Activated CD4-positive, alpha-beta T cell treated with anti-CD3 and anti-CD28 coated beads, Interleukin-2, amount 10 ng/mL, durations not matched to agents 7 days and 5 days (primary cell): ENCODE data around the gene PTPRD. TPM values are rescaled to one million over a fixed set of nuclear protein-coding genes. Genes with fewer than 3 reads are reported as not detected.
"Not testable (repeated sequence)": the region's sequence is repeated elsewhere in the genome, so short reads cannot be mapped to it uniquely, and the experiment has no call there.

Experiments used
- CTCF ChIA-PET: fragments of 350-600 bp; sonication (Branson Sonifier 250); formaldehyde crosslinking; loops from one replicate; lab custom pipeline; 2021; ENCODE audit warnings: antibody characterized with exemption; lab: Charles Lee
- POLR2A ChIA-PET: fragments of 350-600 bp; sonication (Branson Sonifier 250); formaldehyde crosslinking; loops from one replicate; lab custom pipeline; 2021; ENCODE audit warnings: antibody characterized with exemption; lab: Charles Lee
- DNase-seq: peaks from one replicate; pipeline ENCODE4 v3.0.0-alpha.2; 2020
- H3K27ac Mint-ChIP-seq: one replicate; pipeline ENCODE4 v1.8.0; 2021; ENCODE audit warnings: mild to moderate bottlenecking, moderate library complexity, mixed read lengths
- H3K27me3 Mint-ChIP-seq: one replicate; pipeline ENCODE4 v1.8.0; 2021; ENCODE audit warnings: mixed read lengths
- H3K36me3 Mint-ChIP-seq: one replicate; pipeline ENCODE4 v1.8.0; 2021; ENCODE audit warnings: low read depth, mixed read lengths
- H3K4me1 Mint-ChIP-seq: one replicate; pipeline ENCODE4 v1.8.0; 2021; ENCODE audit warnings: mixed read lengths
- H3K4me3 Mint-ChIP-seq: one replicate; pipeline ENCODE4 v1.8.0; 2021; ENCODE audit warnings: mild to moderate bottlenecking, moderate library complexity, mixed read lengths
- H3K9me3 Mint-ChIP-seq: one replicate; pipeline ENCODE4 v1.8.0; 2021; ENCODE audit warnings: mixed read lengths
- total RNA-seq, 2 experiments: library from RNA; stranded (reverse); gene quantifications; one replicate each; pipeline ENCODE4 v1.2.3, GENCODE V29; 2021

The PTPRD gene
- total RNA-seq, 2 experiments from 2014 or later, result not detected

DNA sequence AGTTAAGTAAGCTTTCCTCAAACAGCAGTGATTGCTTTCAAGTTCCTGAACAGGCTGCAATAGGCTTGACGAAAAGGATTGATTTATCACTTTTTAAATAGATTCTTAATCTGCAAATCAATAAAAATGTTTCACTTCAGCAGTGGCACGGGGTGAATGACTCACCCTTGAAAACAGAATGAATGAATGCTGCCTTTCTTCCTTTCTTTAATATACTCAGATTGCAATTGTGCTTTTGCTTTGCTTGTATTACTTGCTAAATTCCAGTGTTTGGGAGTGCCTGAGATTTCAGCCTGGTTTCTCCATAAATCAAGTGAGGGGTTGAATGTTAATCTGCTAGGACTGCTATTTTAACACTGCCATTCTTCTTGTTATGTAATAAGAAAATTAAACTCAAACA lies 1293.8 kb downstream of the PTPRD start:
- DNase-seq, result no peak
- no peaks in the 10 kb centered on the region for H3K9me3 Mint-ChIP-seq
- H3K4me1 Mint-ChIP-seq, result no peaks in the 10 kb centered on the region
- H3K4me3 Mint-ChIP-seq, result no peak overlapping the region
- H3K27me3 Mint-ChIP-seq, result no peaks in the 10 kb centered on the region
- H3K27ac Mint-ChIP-seq, result no peak overlapping the region
- H3K36me3 Mint-ChIP-seq, result no peaks in the 10 kb centered on the region
- ChIA-PET POLR2A (no interaction called here), CTCF (no interaction called here)

DNA sequence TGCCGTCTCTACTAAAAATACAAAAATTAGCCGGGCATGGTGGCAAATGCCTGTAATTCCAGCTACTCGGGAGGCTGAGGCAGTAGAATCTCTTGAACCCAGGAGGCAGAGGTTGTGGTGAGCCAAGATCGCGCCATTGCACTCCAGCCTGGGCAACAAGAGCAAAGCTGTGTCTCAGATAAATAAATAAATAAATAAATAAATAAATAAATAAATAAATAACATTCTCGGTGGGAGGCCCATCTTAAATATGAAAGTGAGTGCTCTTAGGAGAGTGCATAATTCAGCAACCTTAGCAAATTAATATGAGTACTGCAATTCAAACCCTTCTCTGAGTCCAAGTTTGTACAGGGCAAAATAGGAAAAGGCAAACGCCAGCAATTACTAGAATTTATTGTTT lies 1302.1 kb downstream of the PTPRD start:
- H3K27ac Mint-ChIP-seq, H3K4me3 Mint-ChIP-seq, CTCF ChIA-PET: not testable (repeated sequence)

DNA sequence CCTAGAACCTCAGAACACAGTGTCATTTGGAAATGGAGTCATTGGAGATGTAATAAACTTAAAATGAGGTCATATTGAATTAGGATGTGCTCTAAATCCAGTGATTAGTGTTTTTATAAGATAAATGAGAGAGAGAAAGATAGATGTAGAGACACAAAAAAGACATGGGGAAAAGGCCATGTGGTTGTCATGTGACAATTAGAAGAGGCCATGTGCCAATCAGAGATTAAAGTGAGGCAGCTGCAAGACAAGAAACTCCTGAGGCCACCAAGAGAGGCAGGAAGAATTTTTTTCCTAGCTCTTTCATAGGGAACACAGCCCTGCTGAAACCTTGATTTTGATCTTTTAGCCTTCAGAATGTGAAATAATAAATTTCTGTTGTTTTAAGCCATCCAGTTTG lies 1307.2 kb downstream of the PTPRD start:
- Mint-ChIP-seq H3K4me1 (no peaks in the 10 kb centered on the region), H3K36me3 (no peaks in the 10 kb centered on the region), H3K27ac (no peak overlapping the region), H3K4me3 (no peak overlapping the region), H3K9me3 (no peaks in the 10 kb centered on the region), H3K27me3 (no peaks in the 10 kb centered on the region)
- no peak for DNase-seq
- ChIA-PET CTCF (no interaction called here), POLR2A (no interaction called here)

More for the DNA sequence above, 1302.1 kb downstream of the PTPRD start:
- H3K27me3 Mint-ChIP-seq, H3K4me1 Mint-ChIP-seq, H3K36me3 Mint-ChIP-seq, H3K9me3 Mint-ChIP-seq, POLR2A ChIA-PET, DNase-seq: not testable (repeated sequence)

DNA sequence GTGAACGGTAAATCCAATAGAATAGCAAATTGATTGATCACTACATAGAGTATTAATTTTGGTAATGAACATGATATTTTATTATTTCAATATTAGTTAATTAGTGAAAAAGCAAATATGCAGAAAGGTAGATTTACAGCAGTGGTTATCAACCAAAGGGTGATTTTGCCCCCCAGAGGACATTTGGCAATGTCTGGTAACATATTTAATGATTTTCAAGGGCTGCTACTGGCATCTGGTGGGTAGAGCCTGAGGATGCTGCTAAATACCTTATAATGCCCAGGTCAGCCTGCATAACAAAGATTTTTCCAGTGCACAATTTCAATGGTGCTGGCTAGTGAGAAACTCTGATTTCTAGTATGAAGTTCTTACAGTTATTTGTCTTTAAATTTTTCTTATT lies 1313.7 kb downstream of the PTPRD start:
- POLR2A ChIA-PET, result no interaction called here
- Mint-ChIP-seq H3K4me3 (no peak overlapping the region), H3K27me3 (no peaks in the 10 kb centered on the region), H3K36me3 (no peaks in the 10 kb centered on the region), H3K4me1 (no peaks in the 10 kb centered on the region), H3K27ac (no peak overlapping the region), H3K9me3 (no peaks in the 10 kb centered on the region)
- no peak for DNase-seq
- CTCF ChIA-PET, result no interaction called here

DNA sequence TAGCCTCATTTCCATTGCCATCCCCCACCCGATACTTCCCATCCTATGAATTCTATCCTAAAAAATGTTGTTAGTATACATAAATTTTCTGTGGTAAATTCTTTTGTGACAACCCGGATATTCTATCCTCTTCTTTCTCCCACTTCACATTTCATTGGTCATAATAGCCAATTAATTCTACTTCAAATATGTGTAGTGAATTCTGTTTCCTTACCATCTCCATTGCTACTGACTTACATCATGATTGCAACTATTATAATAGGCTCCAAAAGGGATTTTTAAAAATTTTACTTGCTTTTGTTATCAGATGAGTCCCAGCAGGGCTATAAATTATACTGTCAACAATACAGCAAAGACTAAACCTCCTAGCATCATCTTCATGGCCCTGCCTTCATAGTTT lies 1326.8 kb downstream of the PTPRD start:
- no peaks in the 10 kb centered on the region for H3K4me1 Mint-ChIP-seq
- CTCF ChIA-PET, result no interaction called here

DNA sequence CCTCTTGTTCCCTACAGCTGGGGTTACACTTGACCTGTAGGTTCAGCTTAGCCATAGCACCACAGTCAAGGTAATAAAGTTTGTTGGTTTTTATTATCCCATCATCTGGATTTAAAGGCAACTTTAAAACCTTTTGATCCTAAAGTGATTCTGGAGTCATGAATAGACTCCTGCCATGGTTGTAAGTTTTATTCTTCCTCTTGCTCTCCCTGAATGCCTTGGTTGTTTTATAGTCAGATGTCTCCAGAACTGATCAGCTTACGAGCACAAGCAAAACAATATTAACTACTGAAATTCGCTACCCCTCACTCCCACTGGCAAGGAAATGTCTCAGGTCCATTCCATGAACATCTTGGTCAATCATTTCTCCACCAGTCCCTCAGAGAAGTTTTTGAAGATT lies 1328.6 kb downstream of the PTPRD start:
- no peak for DNase-seq
- no peak overlapping the region for H3K4me3 Mint-ChIP-seq
- H3K36me3 Mint-ChIP-seq, result no peaks in the 10 kb centered on the region
- ChIA-PET CTCF (no interaction called here), POLR2A (no interaction called here)
- H3K9me3 Mint-ChIP-seq, result no peaks in the 10 kb centered on the region
- H3K27ac Mint-ChIP-seq, result no peak overlapping the region
- no peaks in the 10 kb centered on the region for H3K27me3 Mint-ChIP-seq
- no peaks in the 10 kb centered on the region for H3K4me1 Mint-ChIP-seq

More for the DNA sequence above, 1326.8 kb downstream of the PTPRD start:
- POLR2A ChIA-PET, result no interaction called here
- Mint-ChIP-seq H3K27me3 (no peaks in the 10 kb centered on the region), H3K9me3 (no peaks in the 10 kb centered on the region), H3K27ac (no peak overlapping the region), H3K4me3 (no peak overlapping the region), H3K36me3 (no peaks in the 10 kb centered on the region)
- no peak for DNase-seq

DNA sequence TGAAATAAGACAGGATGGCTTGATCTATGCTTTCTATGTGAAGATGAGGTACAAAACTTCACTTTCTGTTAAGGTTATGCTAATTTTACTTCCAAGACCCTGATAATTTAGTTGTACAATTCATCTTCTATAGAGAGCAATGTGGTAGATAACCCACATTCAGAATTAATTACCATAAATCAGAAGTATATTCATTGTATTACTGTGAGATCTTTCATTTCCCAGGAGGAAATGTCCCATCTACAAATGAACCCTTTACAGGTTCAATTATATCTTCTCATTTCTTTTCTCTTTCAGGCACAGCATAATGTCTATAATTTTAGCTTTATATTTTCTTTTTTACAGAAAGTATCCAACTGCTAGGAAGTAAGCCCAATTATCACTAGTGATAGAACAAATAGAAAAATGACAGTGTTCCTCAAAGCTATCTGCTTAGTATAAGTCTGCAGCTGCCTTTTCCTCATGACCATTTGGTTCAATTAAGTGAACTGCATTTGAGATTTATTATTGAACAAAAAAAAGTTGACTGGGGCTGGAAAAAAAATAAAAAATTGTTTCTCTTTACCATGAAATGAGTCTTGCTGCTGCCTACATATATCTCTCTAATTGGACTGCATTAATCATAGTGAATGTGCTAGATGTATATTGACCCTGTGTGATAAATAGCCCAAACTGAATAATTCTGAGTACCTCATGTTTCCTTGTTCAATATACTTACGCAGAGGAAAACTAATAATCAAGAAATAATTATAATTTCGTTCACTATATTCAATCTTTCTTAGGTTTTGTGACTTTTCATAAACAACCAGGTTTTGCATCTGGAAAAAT lies 1329.4 kb downstream of the PTPRD start:
- H3K9me3 Mint-ChIP-seq, result no peaks in the 10 kb centered on the region
- POLR2A ChIA-PET, result no interaction called here
- H3K4me1 Mint-ChIP-seq, result no peaks in the 10 kb centered on the region
- DNase-seq, result no peak
- no peak overlapping the region for H3K4me3 Mint-ChIP-seq
- H3K36me3 Mint-ChIP-seq, result no peaks in the 10 kb centered on the region
- H3K27ac Mint-ChIP-seq, result no peak overlapping the region
- CTCF ChIA-PET, result no interaction called here
- no peaks in the 10 kb centered on the region for H3K27me3 Mint-ChIP-seq

DNA sequence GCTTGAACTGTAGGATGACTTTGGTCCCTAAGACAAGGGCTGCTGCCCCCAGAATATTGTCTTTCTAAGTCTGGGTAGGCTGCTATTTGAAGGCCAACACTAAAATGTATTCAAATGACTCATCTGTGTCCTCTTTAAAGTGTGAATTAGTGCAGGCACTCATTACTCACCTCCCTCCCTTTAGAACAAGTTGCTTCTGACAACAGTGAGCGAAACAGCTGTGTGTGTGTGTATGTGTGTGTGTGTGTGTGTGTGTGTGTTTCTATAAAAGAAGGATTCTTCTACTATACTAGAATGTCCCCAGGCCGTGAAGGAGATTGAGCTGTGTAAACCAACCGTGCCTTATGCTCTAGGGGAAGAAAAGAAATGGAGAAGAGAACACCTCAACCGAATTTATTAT lies 1337.2 kb downstream of the PTPRD start:
- ChIA-PET POLR2A (no interaction called here), CTCF (no interaction called here)
- no peaks in the 10 kb centered on the region for H3K27me3 Mint-ChIP-seq
- DNase-seq, result no peak
- no peak overlapping the region for H3K4me3 Mint-ChIP-seq
- H3K4me1 Mint-ChIP-seq, result no peaks in the 10 kb centered on the region
- no peaks in the 10 kb centered on the region for H3K9me3 Mint-ChIP-seq
- H3K27ac Mint-ChIP-seq, result no peak overlapping the region
- H3K36me3 Mint-ChIP-seq, result no peaks in the 10 kb centered on the region

DNA sequence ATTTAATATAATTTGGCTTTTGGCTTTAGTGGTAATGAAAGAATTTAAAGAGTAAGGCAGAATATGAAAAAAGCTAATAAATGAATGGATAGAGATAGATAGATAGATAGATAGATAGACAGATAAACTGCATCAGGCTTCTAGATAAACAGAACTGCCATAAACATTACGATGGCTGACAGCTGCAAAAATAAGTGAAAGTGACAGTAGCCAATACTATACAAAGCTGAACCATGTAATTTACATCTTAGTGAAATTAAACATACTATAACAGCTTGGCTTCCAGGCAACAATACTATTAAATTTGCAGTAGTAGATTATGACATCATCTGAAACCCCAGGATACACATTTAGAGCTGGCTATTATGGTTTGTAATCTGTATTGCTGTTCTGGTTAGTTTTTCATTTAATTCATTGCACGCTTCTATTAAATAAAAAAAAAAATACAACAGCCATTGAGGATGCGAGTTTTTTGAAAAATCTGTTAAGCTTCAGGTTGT lies 1354.8 kb downstream of the PTPRD start:
- CTCF ChIA-PET, result no interaction called here
- H3K27me3 Mint-ChIP-seq, result no peaks in the 10 kb centered on the region
- H3K4me3 Mint-ChIP-seq, result no peak overlapping the region
- H3K9me3 Mint-ChIP-seq, result no peaks in the 10 kb centered on the region
- no peak for DNase-seq
- no peaks in the 10 kb centered on the region for H3K4me1 Mint-ChIP-seq
- POLR2A ChIA-PET, result no interaction called here
- H3K36me3 Mint-ChIP-seq, result no peaks in the 10 kb centered on the region
- no peak overlapping the region for H3K27ac Mint-ChIP-seq

DNA sequence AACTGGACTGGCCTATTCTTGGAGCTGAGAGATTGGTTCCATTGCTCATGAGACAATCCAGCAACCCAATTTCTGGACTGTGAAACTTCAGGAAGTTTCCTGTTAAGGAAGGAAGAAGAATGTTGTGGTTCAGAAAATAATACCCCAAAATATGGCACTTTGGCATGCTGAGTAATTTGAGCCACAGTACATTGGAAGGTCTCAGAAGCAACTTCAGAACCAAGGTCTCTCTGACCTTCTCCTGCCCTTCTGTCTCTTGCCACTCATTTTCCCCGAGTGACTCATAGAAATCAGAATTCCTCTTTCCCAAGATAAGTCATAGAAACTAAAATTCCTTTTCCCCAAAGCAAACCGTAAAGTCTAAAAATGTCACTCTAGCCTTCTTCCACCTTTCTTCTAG lies 1366.1 kb downstream of the PTPRD start:
- POLR2A ChIA-PET, result no interaction called here
- no peaks in the 10 kb centered on the region for H3K36me3 Mint-ChIP-seq
- no peak overlapping the region for H3K4me3 Mint-ChIP-seq
- H3K27me3 Mint-ChIP-seq, result no peaks in the 10 kb centered on the region
- CTCF ChIA-PET, result no interaction called here
- no peak overlapping the region for H3K27ac Mint-ChIP-seq
- peaks cover 2% of the 10 kb centered on the region for H3K9me3 Mint-ChIP-seq
- H3K4me1 Mint-ChIP-seq, result no peaks in the 10 kb centered on the region
- no peak for DNase-seq

DNA sequence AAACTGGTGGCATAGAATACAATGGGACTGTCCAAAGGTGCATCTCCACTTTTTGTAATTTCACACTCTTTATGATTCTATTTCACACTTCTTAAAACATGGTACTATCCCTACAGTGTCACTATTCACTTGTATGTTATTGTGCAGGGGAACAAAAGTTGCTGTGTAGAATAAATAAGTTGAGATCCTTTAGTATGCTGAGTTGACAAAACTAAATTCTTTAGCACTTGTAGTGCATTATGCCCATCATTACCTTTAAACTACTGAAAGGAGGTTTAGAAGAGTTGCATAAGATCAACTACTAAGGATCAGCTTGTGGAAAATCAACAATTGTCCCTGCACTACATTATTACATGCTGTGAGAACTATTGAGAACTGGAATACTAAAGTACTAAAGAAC lies 1380.9 kb downstream of the PTPRD start:
- Mint-ChIP-seq H3K36me3 (no peaks in the 10 kb centered on the region), H3K27me3 (no peaks in the 10 kb centered on the region), H3K4me1 (no peaks in the 10 kb centered on the region), H3K4me3 (no peak overlapping the region), H3K27ac (no peak overlapping the region), H3K9me3 (peaks cover 13% of the 10 kb centered on the region)
- POLR2A ChIA-PET, result no interaction called here
- no peak for DNase-seq
- CTCF ChIA-PET, result no interaction called here

DNA sequence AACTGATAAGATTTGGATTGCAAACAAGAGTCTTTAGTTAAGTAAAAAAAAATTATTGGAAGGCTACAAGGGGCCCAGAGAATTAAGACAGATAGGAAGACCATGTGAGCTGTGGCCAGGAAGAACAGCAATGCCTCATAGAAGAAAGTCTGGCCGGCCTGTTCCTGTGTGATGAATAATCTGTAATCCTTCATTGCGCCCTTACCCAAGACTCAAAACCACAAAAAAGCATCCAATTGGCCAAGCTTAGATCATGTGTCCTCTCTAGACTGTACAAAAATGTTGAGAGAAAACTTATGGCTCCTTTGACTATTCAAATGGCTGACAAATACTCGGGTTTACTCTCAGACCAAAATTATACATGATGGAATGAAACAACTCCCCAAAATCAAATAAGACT lies 1383.5 kb downstream of the PTPRD start:
- POLR2A ChIA-PET, result no interaction called here
- DNase-seq, result no peak
- Mint-ChIP-seq H3K4me1 (no peaks in the 10 kb centered on the region), H3K27me3 (no peaks in the 10 kb centered on the region), H3K9me3 (peaks cover 5% of the 10 kb centered on the region), H3K27ac (no peak overlapping the region), H3K4me3 (no peak overlapping the region), H3K36me3 (no peaks in the 10 kb centered on the region)
- CTCF ChIA-PET, result no interaction called here

DNA sequence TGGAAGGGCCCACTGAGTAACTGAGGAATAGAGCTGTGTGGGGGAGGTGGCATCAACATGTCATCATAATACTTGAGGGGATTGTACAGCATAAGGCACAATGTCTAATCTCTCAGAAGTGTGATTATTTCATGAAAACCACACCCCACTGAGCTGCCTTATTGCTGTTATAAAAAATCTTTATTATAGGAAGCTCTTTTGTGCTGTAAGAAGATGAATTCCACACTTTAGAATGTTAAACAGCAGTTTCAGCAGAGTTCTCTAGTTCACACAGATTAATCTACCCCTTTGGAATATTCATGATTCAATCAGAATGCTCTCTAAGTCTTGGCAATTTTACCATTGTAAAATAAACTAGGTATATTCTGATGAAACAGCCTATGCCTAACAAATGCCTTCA lies 1389.6 kb downstream of the PTPRD start:
- no peak overlapping the region for H3K4me3 Mint-ChIP-seq
- no peak overlapping the region for H3K27ac Mint-ChIP-seq
- no peak for DNase-seq
- H3K36me3 Mint-ChIP-seq, result no peaks in the 10 kb centered on the region
- no peaks in the 10 kb centered on the region for H3K9me3 Mint-ChIP-seq
- ChIA-PET CTCF (no interaction called here), POLR2A (no interaction called here)
- H3K27me3 Mint-ChIP-seq, result no peaks in the 10 kb centered on the region
- no peaks in the 10 kb centered on the region for H3K4me1 Mint-ChIP-seq

DNA sequence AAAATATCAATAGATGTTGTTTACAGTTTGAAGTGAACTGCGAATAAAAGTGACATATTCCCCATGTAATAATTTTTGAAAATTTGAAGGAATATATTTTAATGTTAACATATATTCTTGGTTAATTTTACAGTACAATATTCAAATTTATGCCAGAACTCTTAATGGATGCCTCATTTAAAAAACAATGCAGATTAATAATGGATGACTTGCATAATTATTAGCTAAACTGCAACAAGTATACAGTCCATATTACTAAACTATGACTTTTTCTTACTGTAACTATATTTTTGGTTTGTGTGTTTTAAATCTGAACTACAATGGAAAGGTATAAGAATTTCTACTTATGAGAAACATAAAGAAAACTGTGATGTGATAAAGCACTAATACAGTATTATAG lies 1390.1 kb downstream of the PTPRD start:
- Mint-ChIP-seq H3K36me3 (no peaks in the 10 kb centered on the region), H3K4me1 (no peaks in the 10 kb centered on the region), H3K27ac (no peak overlapping the region), H3K9me3 (no peaks in the 10 kb centered on the region), H3K4me3 (no peak overlapping the region), H3K27me3 (no peaks in the 10 kb centered on the region)
- ChIA-PET CTCF (no interaction called here), POLR2A (no interaction called here)
- DNase-seq, result no peak
